IMR-90 (cell line): ENCODE data around the gene KCTD16. TPM values are rescaled to one million over a fixed set of nuclear protein-coding genes. Genes with fewer than 3 reads are reported as not detected.

Experiments
- ATAC-seq: fragments of 200-7000 bp; cut with Tn5 transposase; 2 replicates; pipeline ENCODE4 v1.9.1; 2020; ENCODE audit warnings: low read depth, mild to moderate bottlenecking, moderate library complexity
- BruUV-seq: library from RNA; stranded (reverse); fragments of 400-500 nt; replicated peaks from 2 replicates; lab custom pipeline; 2021; lab: Mats Ljungman, UMichigan
- CTCF ChIA-PET: fragments of 300-600 bp; formaldehyde crosslinking; extraction: SDS; loops from one replicate; lab custom pipeline; 2021; ENCODE audit warnings: antibody characterized with exemption; lab: Yijun Ruan, JAX
- POLR2A ChIA-PET: fragments of 300-600 bp; sonication (Branson Sonifier 250); formaldehyde crosslinking; loops from one replicate; lab custom pipeline; 2022; ENCODE audit warnings: antibody characterized with exemption; ENCODE audit not compliant: unreplicated experiment; lab: Charles Lee
- DNase-seq: peaks from one replicate; pipeline ENCODE4 v3.0.0; 2013
- H2AFZ ChIP-seq: replicated peaks from 2 replicates; pipeline ENCODE3; 2013; ENCODE audit warnings: low read length, mild to moderate bottlenecking; ENCODE audit not compliant: poor library complexity
- H2AK5ac ChIP-seq: 2 replicates; pipeline ENCODE4 v1.6.1; 2013; ENCODE audit warnings: low read depth, low read length, inconsistent platforms
- H2AK9ac ChIP-seq: replicated peaks from 2 replicates; pipeline ENCODE3; 2013; ENCODE audit warnings: mild to moderate bottlenecking, low read depth, low read length, moderate library complexity; ENCODE audit not compliant: poor library complexity
- H2BK120ac ChIP-seq: 2 replicates; pipeline ENCODE4 v1.6.1; 2013; ENCODE audit warnings: low read depth, low read length, inconsistent platforms
- H2BK15ac ChIP-seq: 3 replicates; pipeline ENCODE4 v1.6.1; 2013; ENCODE audit warnings: low read depth, low read length, inconsistent platforms
- H2BK20ac ChIP-seq: 2 replicates; pipeline ENCODE4 v1.6.1; 2013; ENCODE audit warnings: low read depth, mild to moderate bottlenecking, inconsistent platforms, low read length, moderate library complexity
- H2BK5ac ChIP-seq: 2 replicates; pipeline ENCODE4 v1.6.1; 2013; ENCODE audit warnings: mild to moderate bottlenecking, low read depth, low read length, inconsistent platforms; ENCODE audit not compliant: poor library complexity, severe bottlenecking
- H3K14ac ChIP-seq: replicated peaks from 2 replicates; pipeline ENCODE4 v1.6.1; 2013; ENCODE audit warnings: low read depth, low read length, inconsistent platforms
- H3K18ac ChIP-seq: 2 replicates; pipeline ENCODE4 v1.6.1; 2013; ENCODE audit warnings: low read depth, low read length, control low read depth
- H3K23ac ChIP-seq: 2 replicates; pipeline ENCODE4 v1.6.1; 2013; ENCODE audit warnings: low read depth, low read length, inconsistent platforms
- H3K27ac ChIP-seq: 2 replicates; pipeline ENCODE4 v1.5.1; 2013; ENCODE audit warnings: mild to moderate bottlenecking, control low read depth, low read length; ENCODE audit not compliant: insufficient read depth
- H3K27me3 ChIP-seq: 2 replicates; pipeline ENCODE4 v1.6.1; 2013; ENCODE audit warnings: low read length; ENCODE audit not compliant: control insufficient read depth, insufficient read depth
- H3K36me3 ChIP-seq: 2 replicates; pipeline ENCODE4 v1.6.1; 2013; ENCODE audit warnings: low read length, mixed read lengths; ENCODE audit not compliant: control insufficient read depth, insufficient read depth
- H3K4ac ChIP-seq: 2 replicates; pipeline ENCODE4 v1.6.1; 2013; ENCODE audit warnings: low read depth, low read length, inconsistent platforms
- H3K4me1 ChIP-seq: 2 replicates; pipeline ENCODE4 v1.6.1; 2013; ENCODE audit warnings: low read length, mixed read lengths; ENCODE audit not compliant: control insufficient read depth, insufficient read depth
- H3K4me2 ChIP-seq: 2 replicates; pipeline ENCODE4 v1.6.1; 2013; ENCODE audit warnings: low read depth, mild to moderate bottlenecking, control low read depth, low read length, moderate library complexity
- H3K4me3 ChIP-seq: 2 replicates; pipeline ENCODE4 v1.5.1; 2013; ENCODE audit warnings: low read depth, mild to moderate bottlenecking, control low read depth, low read length, moderate library complexity; ENCODE audit not compliant: insufficient read depth
- H3K56ac ChIP-seq: 2 replicates; pipeline ENCODE4 v1.6.1; 2013; ENCODE audit warnings: low read length, inconsistent platforms; ENCODE audit not compliant: insufficient read depth; ENCODE audit errors: extremely low read depth
- H3K79me1 ChIP-seq, 2 experiments: 2 replicates each; pipeline ENCODE4 v1.6.1; 2013; ENCODE audit warnings: low read length in 2 of 2, inconsistent platforms in 1 of 2, low read depth in 1 of 2
- H3K9ac ChIP-seq: 2 replicates; pipeline ENCODE4 v1.6.1; 2013; ENCODE audit warnings: low read depth, low read length, control low read depth
- H3K9me1 ChIP-seq: 2 replicates; pipeline ENCODE4 v1.6.1; 2013; ENCODE audit warnings: low read length, inconsistent platforms; ENCODE audit not compliant: insufficient read depth
- H3K9me3 ChIP-seq: 2 replicates; pipeline ENCODE4 v1.6.1; 2013; ENCODE audit warnings: low read length; ENCODE audit not compliant: control insufficient read depth, insufficient read depth
- H4K20me1 ChIP-seq: 2 replicates; pipeline ENCODE4 v1.6.1; 2013; ENCODE audit warnings: low read length, inconsistent platforms; ENCODE audit not compliant: insufficient read depth
- H4K5ac ChIP-seq: 2 replicates; pipeline ENCODE4 v1.6.1; 2013; ENCODE audit warnings: mild to moderate bottlenecking, low read depth, low read length, control low read depth
- H4K8ac ChIP-seq, 2 experiments: 2 replicates each; pipeline ENCODE4 v1.6.1; 2013; ENCODE audit warnings: low read depth in 2 of 2, low read length in 2 of 2, control low read depth in 1 of 2, inconsistent platforms in 1 of 2
- H4K91ac ChIP-seq: 2 replicates; pipeline ENCODE4 v1.6.1; 2013; ENCODE audit warnings: low read depth, low read length, inconsistent platforms; ENCODE audit not compliant: insufficient read depth
- BHLHE40 ChIP-seq: fragments of 150-350 bp; IDR thresholded peaks from 2 replicates; pipeline ENCODE4 v1.6.1; 2016; ENCODE audit warnings: mild to moderate bottlenecking, low read depth, low read length
- CEBPB ChIP-seq: IDR thresholded peaks from 2 replicates; pipeline ENCODE4 v1.6.1; 2012; ENCODE audit warnings: low read depth, low read length, improper control_type of control experiment
- CHD1 ChIP-seq: IDR thresholded peaks from 2 replicates; pipeline ENCODE4 v1.6.1; 2012; ENCODE audit warnings: low read depth, low read length, improper control_type of control experiment
- CTCF ChIP-seq: conservative IDR thresholded peaks from 2 replicates; pipeline ENCODE4 v1.5.1; 2012; ENCODE audit warnings: mild to moderate bottlenecking, low read depth, low read length, improper control_type of control experiment
- ELK1 ChIP-seq: fragments of 150-350 bp; IDR thresholded peaks from 2 replicates; pipeline ENCODE4 v1.6.1; 2016; ENCODE audit warnings: low read depth, mild to moderate bottlenecking, low read length, moderate library complexity, borderline replicate concordance
- FOS ChIP-seq: fragments of 150-350 bp; IDR thresholded peaks from 2 replicates; pipeline ENCODE4 v1.6.1; 2016; ENCODE audit warnings: low read depth, low read length
- MAZ ChIP-seq: IDR thresholded peaks from 2 replicates; pipeline ENCODE4 v1.6.1; 2012; ENCODE audit warnings: low read depth, mild to moderate bottlenecking, low read length, improper control_type of control experiment, moderate library complexity, borderline replicate concordance
- MXI1 ChIP-seq: IDR thresholded peaks from 2 replicates; pipeline ENCODE4 v1.6.1; 2012; ENCODE audit warnings: low read depth, mild to moderate bottlenecking, low read length, moderate library complexity, borderline replicate concordance
- NFE2L2 ChIP-seq: fragments of 150-350 bp; IDR thresholded peaks from 2 replicates; pipeline ENCODE4 v1.6.1; 2016; ENCODE audit warnings: low read depth, mild to moderate bottlenecking, low read length
- POLR2A ChIP-seq: IDR thresholded peaks from 2 replicates; pipeline ENCODE4 v1.6.1; 2012; ENCODE audit warnings: mild to moderate bottlenecking, low read depth, low read length
- RAD21 ChIP-seq: IDR thresholded peaks from 2 replicates; pipeline ENCODE4 v1.6.1; 2012; ENCODE audit warnings: low read length, improper control_type of control experiment
- RFX5 ChIP-seq: IDR thresholded peaks from 2 replicates; pipeline ENCODE4 v1.8.0; 2012; ENCODE audit warnings: low read depth, mild to moderate bottlenecking, low read length, moderate library complexity
- SMC3 ChIP-seq: fragments of 150-350 bp; IDR thresholded peaks from 2 replicates; pipeline ENCODE4 v1.6.1; 2016; ENCODE audit warnings: low read depth, mild to moderate bottlenecking, antibody characterized with exemption, low read length, moderate library complexity
- USF2 ChIP-seq: fragments of 150-350 bp; IDR thresholded peaks from 2 replicates; pipeline ENCODE4 v1.6.1; 2017; ENCODE audit warnings: mild to moderate bottlenecking, antibody characterized with exemption, low read length, low read depth
- WGBS, 2 experiments: methylation state at CpG; one replicate each; pipeline versions ENCODE4 v1.1.5 to v1.1.7; 2013; ENCODE audit warnings: missing lambda C conversion rate in 2 of 2; ENCODE audit not compliant: insufficient read length in 1 of 2; ENCODE audit errors: extremely low coverage in 2 of 2; 5-methylcytosine and 5-hydroxymethylcytosine counted together
- dilution Hi-C: fragments of 300-500 bp; cut with HindIII; formaldehyde crosslinking; loops from one replicate; pipeline ENCODE4 v1.14.3; 2018; ENCODE audit warnings: low sequenced_read_pairs; ENCODE audit not compliant: unreplicated experiment
- in situ Hi-C: fragments of 300-500 bp; cut with MboI; formaldehyde crosslinking; loops from 3 replicates; pipeline ENCODE4 v1.14.3; 2019; ENCODE audit warnings: low sequenced_read_pairs, inconsistent platforms, mixed read lengths
- intact Hi-C: fragments of 100-400 bp; cut with micrococcal nuclease; formaldehyde crosslinking; loops from 2 replicates; pipeline ENCODE4 v1.10.0; 2022
- polyA plus RNA-seq, 3 experiments: library from polyadenylated mRNA; depleted of rRNA; stranded (reverse); fragments of >200 nt; gene quantifications; 2 replicates each; pipeline ENCODE4 v1.2.3, GENCODE V29; 2012; ENCODE audit warnings: low replicate concordance in 1 of 3
- total RNA-seq: library from RNA; depleted of rRNA; stranded (reverse); fragments of >200 nt; gene quantifications from 2 replicates; pipeline ENCODE4 v1.2.3, GENCODE V29; 2012

The KCTD16 gene
- total and polyA plus RNA-seq, 2 of the 4 experiments (the other 2 are of a cell fraction) = 0.43 to 1.1 TPM

- Histone ChIP-seq H3K4me1 (no peaks in the 10 kb centered on the region), H3K9me1 (no peaks in the 10 kb centered on the region), H4K91ac (no peak overlapping the region), H4K8ac (no peak overlapping the region), H2BK5ac (no peak overlapping the region), H3K9ac (no peak overlapping the region), H3K79me1 (no peaks in the 10 kb centered on the region), H2AK9ac (no peak overlapping the region), H2AK5ac (no peak overlapping the region), H3K27ac (no peak overlapping the region), H2AFZ (no peak overlapping the region), H3K14ac (no peak overlapping the region), H3K18ac (no peak overlapping the region), H2BK15ac (no peak overlapping the region), H2BK120ac (no peak overlapping the region), H3K4me2 (no peak overlapping the region), H3K4me3 (no peak overlapping the region), H3K23ac (no peak overlapping the region), H4K20me1 (no peaks in the 10 kb centered on the region), H4K5ac (no peak overlapping the region), H3K4ac (no peak overlapping the region), H3K56ac (no peak overlapping the region), H3K36me3 (no peaks in the 10 kb centered on the region), H3K27me3 (no peaks in the 10 kb centered on the region; the same call in 1 of the 2 replicates), H2BK20ac (no peak overlapping the region), H3K9me3 (no peaks in the 10 kb centered on the region)
- in situ Hi-C loops (no loop called here), dilution Hi-C loops (no loop called here), intact Hi-C loops (no loop called here)
- no CpG with 5 or more reads among the region's 1 CpG for WGBS, 2 experiments
- ChIA-PET POLR2A (no interaction called here), CTCF (no interaction called here)
- ATAC-seq = no peak
- TF ChIP-seq CEBPB (no peak), RAD21 (no peak), MAZ (no peak), USF2 (no peak), RFX5 (no peak), CHD1 (no peak), FOS (no peak), CTCF (no peak), NFE2L2 (no peak), POLR2A (no peak), ELK1 (no peak), MXI1 (no peak), SMC3 (no peak), BHLHE40 (no peak)
- no TSS peak for BruUV-seq
- no peak for DNase-seq
Measured at GRCh38 chr5:144356489-144356888, 185.8 kb downstream of the KCTD16 start.
